HG03460 (cell line): ENCODE data around the gene HLA-DRB5.
"Not testable (repeated sequence)": the region's sequence is repeated elsewhere in the genome, so short reads cannot be mapped to it uniquely, and the experiment has no call there.

Experiments
- ATAC-seq: cut with Tn5 transposase; IDR thresholded peaks from one replicate; pipeline ENCODE4 v1.9.1; 2021; ENCODE audit not compliant: unreplicated experiment

The HLA-DRB5 gene

GRCh38 chr6:32517654-32518445 is 12.2 kb downstream of the HLA-DRB5 start:
- ATAC-seq = no peak

- ATAC-seq = no peak
Measured at GRCh38 chr6:32501016-32501415, 29.1 kb downstream of the HLA-DRB5 start.

- ATAC-seq = no peak
Measured at GRCh38 chr6:32492351-32492750, 37.7 kb downstream of the HLA-DRB5 start.

- ATAC-seq = no peak
Measured at GRCh38 chr6:32491700-32492099, 38.4 kb downstream of the HLA-DRB5 start.

GRCh38 chr6:32488083-32488482 is 42.0 kb downstream of the HLA-DRB5 start:
- no peak for ATAC-seq

- no peak for ATAC-seq
Measured at GRCh38 chr6:32484614-32484998, 45.5 kb downstream of the HLA-DRB5 start.

- ATAC-seq = no peak
Measured at GRCh38 chr6:32483968-32484613, 46.0 kb downstream of the HLA-DRB5 start.

- ATAC-seq = no peak
Measured at GRCh38 chr6:32475392-32476206, 54.5 kb downstream of the HLA-DRB5 start.

- ATAC-seq = peak; percentile 90
Measured at GRCh38 chr6:32473376-32474348, 56.4 kb downstream of the HLA-DRB5 start.

GRCh38 chr6:32472781-32473375 is 57.2 kb downstream of the HLA-DRB5 start:
- ATAC-seq = no peak

GRCh38 chr6:32467743-32468503 is 62.2 kb downstream of the HLA-DRB5 start:
- not testable (repeated sequence) for ATAC-seq
